BLaER1 treated with 17β-estradiol and CSF1 and Interleukin-3, amounts not matched to agents 10 nM and 100 nM (cell line): ENCODE results near the gene MYL5.
"Not testable (repeated sequence)": the region's sequence is repeated elsewhere in the genome, so short reads cannot be mapped to it uniquely, and the experiment has no call there.

ENCODE experiments used
- H3K27ac ChIP-seq, 11 experiments: shearing (Covaris generic); formaldehyde crosslinking; 2 replicates each; pipeline ENCODE4 v1.8.1; 2022
- H3K27me3 ChIP-seq, 11 experiments: shearing (Covaris generic); formaldehyde crosslinking; 2 replicates each; pipeline ENCODE4 v1.8.1; 2022
- H3K36me3 ChIP-seq, 11 experiments: shearing (Covaris generic); formaldehyde crosslinking; 2 replicates each; pipeline ENCODE4 v1.8.1; 2022
- H3K4me1 ChIP-seq, 10 experiments: shearing (Covaris generic); formaldehyde crosslinking; 2 replicates each; pipeline ENCODE4 v1.8.1; 2022
- H3K4me2 ChIP-seq, 11 experiments: shearing (Covaris generic); formaldehyde crosslinking; 2 replicates each; pipeline ENCODE4 v1.8.1; 2022
- H3K4me3 ChIP-seq, 10 experiments: shearing (Covaris generic); formaldehyde crosslinking; 2 replicates each; pipeline ENCODE4 v1.8.1; 2022
- H3K9ac ChIP-seq, 11 experiments: shearing (Covaris generic); formaldehyde crosslinking; 2 replicates each; pipeline ENCODE4 v1.8.1; 2022
- H3K9me3 ChIP-seq, 11 experiments: shearing (Covaris generic); formaldehyde crosslinking; replicated peaks in 1 of 11; 2 replicates each; pipeline ENCODE4 v1.8.1; 2022
- H4K20me1 ChIP-seq, 11 experiments: shearing (Covaris generic); formaldehyde crosslinking; 2 replicates each; pipeline ENCODE4 v1.8.1; 2022
- Cebpa-rat ChIP-seq, 11 experiments: shearing (Covaris generic); IDR thresholded peaks; 2 replicates each; pipeline ENCODE4 v1.8.1; 2022

MYL5 gene

GRCh38 chr4:666436-666810 is 7.9 kb upstream of the MYL5 start:
- Histone ChIP-seq H4K20me1 (peaks cover 0 to 1% (median 0%) of the 10 kb centered on the region in 11 experiments; a peak in 1 of 22 replicates), H3K9me3 (no peaks in the 10 kb centered on the region), H3K27me3 (no peaks in the 10 kb centered on the region), H3K36me3 (peaks cover 8 to 24% (median 12%) of the 10 kb centered on the region in 11 experiments), H3K27ac (peak overlapping the region in 1 of 11 experiments; percentile 89; a peak in 1 of 22 replicates), H3K4me1 (peaks cover 26 to 38% (median 33%) of the 10 kb centered on the region in 10 experiments), H3K4me2 (peak overlapping the region in 8 of 11 experiments; percentile 87 to 96 (median 92); a peak in 14 of 22 replicates), H3K4me3 (no peak overlapping the region), H3K9ac (peak overlapping the region in 4 of 11 experiments; percentile 29 to 54 (median 46); a peak in 3 of 22 replicates)
- TF ChIP-seq Cebpa-rat (IDR thresholded peaks at IDR 0.05) = no peak

GRCh38 chr4:666822-667544 is 7.4 kb upstream of the MYL5 start:
- Histone ChIP-seq H3K36me3 (peaks cover 14 to 26% (median 18%) of the 10 kb centered on the region in 11 experiments), H4K20me1 (peaks cover 0 to 7% (median 0%) of the 10 kb centered on the region in 11 experiments; a peak in 1 of 22 replicates), H3K27me3 (no peaks in the 10 kb centered on the region), H3K4me2 (peak overlapping the region in 1 of 11 experiments; percentile 95; a peak in 1 of 22 replicates), H3K4me3 (no peak overlapping the region), H3K27ac (no peak overlapping the region), H3K9me3 (no peaks in the 10 kb centered on the region), H3K9ac (0 out of 22 replicates have a peak overlapping the region, but pooled peaks of 1 of the 11 experiments have one; percentile 5), H3K4me1 (peaks cover 26 to 39% (median 33%) of the 10 kb centered on the region in 10 experiments)
- no peak for TF ChIP-seq Cebpa-rat (IDR thresholded peaks at IDR 0.05)

GRCh38 chr4:667545-667925 is 6.8 kb upstream of the MYL5 start:
- H4K20me1 ChIP-seq = 0 out of 22 replicates have a peak, but pooled peaks cover 0 to 9% (median 0%) of the 10 kb centered on the region in 11 experiments
- H3K36me3 ChIP-seq = peaks cover 19 to 28% (median 23%) of the 10 kb centered on the region in 11 experiments
- H3K4me1 ChIP-seq = peaks cover 27 to 44% (median 35%) of the 10 kb centered on the region in 10 experiments
- TF ChIP-seq Cebpa-rat (IDR thresholded peaks at IDR 0.05) = no peak
- no peaks in the 10 kb centered on the region for H3K27me3 ChIP-seq
- H3K4me2 ChIP-seq = no peak overlapping the region
- H3K4me3 ChIP-seq = no peak overlapping the region
- H3K9me3 ChIP-seq = no peaks in the 10 kb centered on the region
- no peak overlapping the region for H3K9ac ChIP-seq
- no peak overlapping the region for H3K27ac ChIP-seq

GRCh38 chr4:668219-668618 is 6.1 kb upstream of the MYL5 start:
- not testable (repeated sequence) for H3K27me3 ChIP-seq, H3K9ac ChIP-seq, H3K4me2 ChIP-seq, H3K27ac ChIP-seq, H3K9me3 ChIP-seq, H3K4me3 ChIP-seq
- Histone ChIP-seq H3K36me3 (peaks cover 26 to 35% (median 30%) of the 10 kb centered on the region in 11 experiments), H3K4me1 (peaks cover 30 to 46% (median 38%) of the 10 kb centered on the region in 10 experiments), H4K20me1 (peaks cover 0 to 15% (median 0%) of the 10 kb centered on the region in 11 experiments; a peak in 3 of 22 replicates)

GRCh38 chr4:669806-670559 is 4.4 kb upstream of the MYL5 start:
- H3K9me3 ChIP-seq, H3K27me3 ChIP-seq, H3K4me3 ChIP-seq, H3K4me2 ChIP-seq, H3K27ac ChIP-seq, H3K9ac ChIP-seq: not testable (repeated sequence)
- peaks cover 27 to 41% (median 31%) of the 10 kb centered on the region in 10 experiments for H3K4me1 ChIP-seq
- H4K20me1 ChIP-seq = peaks cover 0 to 15% (median 0%) of the 10 kb centered on the region in 11 experiments; a peak in 3 of 22 replicates
- H3K36me3 ChIP-seq = peaks cover 26 to 37% (median 30%) of the 10 kb centered on the region in 11 experiments

- H3K36me3 ChIP-seq = peaks cover 26 to 37% (median 30%) of the 10 kb centered on the region in 11 experiments
- H3K9me3 ChIP-seq = no peaks in the 10 kb centered on the region
- H3K9ac ChIP-seq = no peak overlapping the region
- H3K27ac ChIP-seq = no peak overlapping the region
- no peaks in the 10 kb centered on the region for H3K27me3 ChIP-seq
- H3K4me1 ChIP-seq = peaks cover 32 to 41% (median 33%) of the 10 kb centered on the region in 10 experiments
- H3K4me3 ChIP-seq = no peak overlapping the region
- no peak for TF ChIP-seq Cebpa-rat (IDR thresholded peaks at IDR 0.05)
- H4K20me1 ChIP-seq = peaks cover 0 to 20% (median 0%) of the 10 kb centered on the region in 11 experiments; a peak in 4 of 22 replicates
- H3K4me2 ChIP-seq = peak overlapping the region in 1 of 11 experiments; percentile 98; a peak in 1 of 22 replicates
These were observed 2.6 kb upstream of the MYL5 start for GRCh38 chr4:671769-672168.

GRCh38 chr4:673349-674091 is 822 bp upstream of the MYL5 start:
- H3K36me3 ChIP-seq = peaks cover 26 to 37% (median 30%) of the 10 kb centered on the region in 11 experiments
- peak overlapping the region; percentile 92 to 100 (median 98) for H3K4me2 ChIP-seq
- H3K9ac ChIP-seq = peak overlapping the region; percentile 81 to 98 (median 94)
- H3K27me3 ChIP-seq = no peaks in the 10 kb centered on the region
- H4K20me1 ChIP-seq = peaks cover 0 to 25% (median 0%) of the 10 kb centered on the region in 11 experiments; a peak in 4 of 22 replicates
- no peaks in the 10 kb centered on the region for H3K9me3 ChIP-seq
- H3K27ac ChIP-seq = peak overlapping the region; percentile 33 to 98 (median 89); a peak in 21 of 22 replicates
- peaks cover 48 to 57% (median 50%) of the 10 kb centered on the region in 10 experiments for H3K4me1 ChIP-seq
- TF ChIP-seq Cebpa-rat (IDR thresholded peaks at IDR 0.05) = no peak
- H3K4me3 ChIP-seq = peak overlapping the region; percentile 74 to 98 (median 89)

GRCh38 chr4:675036-675882 is 917 bp downstream of the MYL5 start:
- Histone ChIP-seq H3K9ac (peak overlapping the region; percentile 89 to 98 (median 97)), H3K4me3 (peak overlapping the region; percentile 74 to 98 (median 89)), H3K27ac (peak overlapping the region; percentile 89 to 98 (median 95)), H3K4me2 (peak overlapping the region; percentile 95 to 100 (median 98)), H3K4me1 (peaks cover 50 to 65% (median 56%) of the 10 kb centered on the region in 10 experiments), H3K27me3 (no peaks in the 10 kb centered on the region), H3K36me3 (peaks cover 26 to 31% (median 30%) of the 10 kb centered on the region in 11 experiments), H4K20me1 (peaks cover 0 to 25% (median 0%) of the 10 kb centered on the region in 11 experiments; a peak in 4 of 22 replicates), H3K9me3 (no peaks in the 10 kb centered on the region)
- no peak for TF ChIP-seq Cebpa-rat (IDR thresholded peaks at IDR 0.05)
